IMR-90 (cell line): ENCODE data around the gene ZBP1. TPM values are rescaled to one million over a fixed set of nuclear protein-coding genes. Genes with fewer than 3 reads are reported as not detected.

Experiments
- ATAC-seq: fragments of 200-7000 bp; cut with Tn5 transposase; 2 replicates; pipeline ENCODE4 v1.9.1; 2020; ENCODE audit warnings: low read depth, mild to moderate bottlenecking, moderate library complexity
- BruUV-seq: library from RNA; stranded (reverse); fragments of 400-500 nt; replicated peaks from 2 replicates; lab custom pipeline; 2021; lab: Mats Ljungman, UMichigan
- CTCF ChIA-PET: fragments of 300-600 bp; formaldehyde crosslinking; extraction: SDS; loops from one replicate; lab custom pipeline; 2021; ENCODE audit warnings: antibody characterized with exemption; lab: Yijun Ruan, JAX
- POLR2A ChIA-PET: fragments of 300-600 bp; sonication (Branson Sonifier 250); formaldehyde crosslinking; loops from one replicate; lab custom pipeline; 2022; ENCODE audit warnings: antibody characterized with exemption; ENCODE audit not compliant: unreplicated experiment; lab: Charles Lee
- DNase-seq: peaks from one replicate; pipeline ENCODE4 v3.0.0; 2013
- H2AFZ ChIP-seq: replicated peaks from 2 replicates; pipeline ENCODE3; 2013; ENCODE audit warnings: low read length, mild to moderate bottlenecking; ENCODE audit not compliant: poor library complexity
- H2AK5ac ChIP-seq: 2 replicates; pipeline ENCODE4 v1.6.1; 2013; ENCODE audit warnings: low read depth, low read length, inconsistent platforms
- H2AK9ac ChIP-seq: replicated peaks from 2 replicates; pipeline ENCODE3; 2013; ENCODE audit warnings: mild to moderate bottlenecking, low read depth, low read length, moderate library complexity; ENCODE audit not compliant: poor library complexity
- H2BK120ac ChIP-seq: 2 replicates; pipeline ENCODE4 v1.6.1; 2013; ENCODE audit warnings: low read depth, low read length, inconsistent platforms
- H2BK15ac ChIP-seq: 3 replicates; pipeline ENCODE4 v1.6.1; 2013; ENCODE audit warnings: low read depth, low read length, inconsistent platforms
- H2BK20ac ChIP-seq: 2 replicates; pipeline ENCODE4 v1.6.1; 2013; ENCODE audit warnings: low read depth, mild to moderate bottlenecking, inconsistent platforms, low read length, moderate library complexity
- H2BK5ac ChIP-seq: 2 replicates; pipeline ENCODE4 v1.6.1; 2013; ENCODE audit warnings: mild to moderate bottlenecking, low read depth, low read length, inconsistent platforms; ENCODE audit not compliant: poor library complexity, severe bottlenecking
- H3K14ac ChIP-seq: replicated peaks from 2 replicates; pipeline ENCODE4 v1.6.1; 2013; ENCODE audit warnings: low read depth, low read length, inconsistent platforms
- H3K18ac ChIP-seq: 2 replicates; pipeline ENCODE4 v1.6.1; 2013; ENCODE audit warnings: low read depth, low read length, control low read depth
- H3K23ac ChIP-seq: 2 replicates; pipeline ENCODE4 v1.6.1; 2013; ENCODE audit warnings: low read depth, low read length, inconsistent platforms
- H3K27ac ChIP-seq: 2 replicates; pipeline ENCODE4 v1.5.1; 2013; ENCODE audit warnings: mild to moderate bottlenecking, control low read depth, low read length; ENCODE audit not compliant: insufficient read depth
- H3K27me3 ChIP-seq: 2 replicates; pipeline ENCODE4 v1.6.1; 2013; ENCODE audit warnings: low read length; ENCODE audit not compliant: control insufficient read depth, insufficient read depth
- H3K36me3 ChIP-seq: 2 replicates; pipeline ENCODE4 v1.6.1; 2013; ENCODE audit warnings: low read length, mixed read lengths; ENCODE audit not compliant: control insufficient read depth, insufficient read depth
- H3K4ac ChIP-seq: 2 replicates; pipeline ENCODE4 v1.6.1; 2013; ENCODE audit warnings: low read depth, low read length, inconsistent platforms
- H3K4me1 ChIP-seq: 2 replicates; pipeline ENCODE4 v1.6.1; 2013; ENCODE audit warnings: low read length, mixed read lengths; ENCODE audit not compliant: control insufficient read depth, insufficient read depth
- H3K4me2 ChIP-seq: 2 replicates; pipeline ENCODE4 v1.6.1; 2013; ENCODE audit warnings: low read depth, mild to moderate bottlenecking, control low read depth, low read length, moderate library complexity
- H3K4me3 ChIP-seq: 2 replicates; pipeline ENCODE4 v1.5.1; 2013; ENCODE audit warnings: low read depth, mild to moderate bottlenecking, control low read depth, low read length, moderate library complexity; ENCODE audit not compliant: insufficient read depth
- H3K56ac ChIP-seq: 2 replicates; pipeline ENCODE4 v1.6.1; 2013; ENCODE audit warnings: low read length, inconsistent platforms; ENCODE audit not compliant: insufficient read depth; ENCODE audit errors: extremely low read depth
- H3K79me1 ChIP-seq, 2 experiments: 2 replicates each; pipeline ENCODE4 v1.6.1; 2013; ENCODE audit warnings: low read length in 2 of 2, inconsistent platforms in 1 of 2, low read depth in 1 of 2
- H3K9ac ChIP-seq: 2 replicates; pipeline ENCODE4 v1.6.1; 2013; ENCODE audit warnings: low read depth, low read length, control low read depth
- H3K9me1 ChIP-seq: 2 replicates; pipeline ENCODE4 v1.6.1; 2013; ENCODE audit warnings: low read length, inconsistent platforms; ENCODE audit not compliant: insufficient read depth
- H3K9me3 ChIP-seq: 2 replicates; pipeline ENCODE4 v1.6.1; 2013; ENCODE audit warnings: low read length; ENCODE audit not compliant: control insufficient read depth, insufficient read depth
- H4K20me1 ChIP-seq: 2 replicates; pipeline ENCODE4 v1.6.1; 2013; ENCODE audit warnings: low read length, inconsistent platforms; ENCODE audit not compliant: insufficient read depth
- H4K5ac ChIP-seq: 2 replicates; pipeline ENCODE4 v1.6.1; 2013; ENCODE audit warnings: mild to moderate bottlenecking, low read depth, low read length, control low read depth
- H4K8ac ChIP-seq, 2 experiments: 2 replicates each; pipeline ENCODE4 v1.6.1; 2013; ENCODE audit warnings: low read depth in 2 of 2, low read length in 2 of 2, control low read depth in 1 of 2, inconsistent platforms in 1 of 2
- H4K91ac ChIP-seq: 2 replicates; pipeline ENCODE4 v1.6.1; 2013; ENCODE audit warnings: low read depth, low read length, inconsistent platforms; ENCODE audit not compliant: insufficient read depth
- BHLHE40 ChIP-seq: fragments of 150-350 bp; IDR thresholded peaks from 2 replicates; pipeline ENCODE4 v1.6.1; 2016; ENCODE audit warnings: mild to moderate bottlenecking, low read depth, low read length
- CEBPB ChIP-seq: IDR thresholded peaks from 2 replicates; pipeline ENCODE4 v1.6.1; 2012; ENCODE audit warnings: low read depth, low read length, improper control_type of control experiment
- CHD1 ChIP-seq: IDR thresholded peaks from 2 replicates; pipeline ENCODE4 v1.6.1; 2012; ENCODE audit warnings: low read depth, low read length, improper control_type of control experiment
- CTCF ChIP-seq: conservative IDR thresholded peaks from 2 replicates; pipeline ENCODE4 v1.5.1; 2012; ENCODE audit warnings: mild to moderate bottlenecking, low read depth, low read length, improper control_type of control experiment
- ELK1 ChIP-seq: fragments of 150-350 bp; IDR thresholded peaks from 2 replicates; pipeline ENCODE4 v1.6.1; 2016; ENCODE audit warnings: low read depth, mild to moderate bottlenecking, low read length, moderate library complexity, borderline replicate concordance
- FOS ChIP-seq: fragments of 150-350 bp; IDR thresholded peaks from 2 replicates; pipeline ENCODE4 v1.6.1; 2016; ENCODE audit warnings: low read depth, low read length
- MAFK ChIP-seq: IDR thresholded peaks from 2 replicates; pipeline ENCODE4 v1.6.1; 2012; ENCODE audit warnings: low read depth, low read length, improper control_type of control experiment
- MAZ ChIP-seq: IDR thresholded peaks from 2 replicates; pipeline ENCODE4 v1.6.1; 2012; ENCODE audit warnings: low read depth, mild to moderate bottlenecking, low read length, improper control_type of control experiment, moderate library complexity, borderline replicate concordance
- MXI1 ChIP-seq: IDR thresholded peaks from 2 replicates; pipeline ENCODE4 v1.6.1; 2012; ENCODE audit warnings: low read depth, mild to moderate bottlenecking, low read length, moderate library complexity, borderline replicate concordance
- NFE2L2 ChIP-seq: fragments of 150-350 bp; IDR thresholded peaks from 2 replicates; pipeline ENCODE4 v1.6.1; 2016; ENCODE audit warnings: low read depth, mild to moderate bottlenecking, low read length
- POLR2A ChIP-seq: IDR thresholded peaks from 2 replicates; pipeline ENCODE4 v1.6.1; 2012; ENCODE audit warnings: mild to moderate bottlenecking, low read depth, low read length
- RAD21 ChIP-seq: IDR thresholded peaks from 2 replicates; pipeline ENCODE4 v1.6.1; 2012; ENCODE audit warnings: low read length, improper control_type of control experiment
- RCOR1 ChIP-seq: IDR thresholded peaks from 2 replicates; pipeline ENCODE4 v1.6.1; 2012; ENCODE audit warnings: mild to moderate bottlenecking, low read length, improper control_type of control experiment; ENCODE audit not compliant: insufficient replicate concordance
- RFX5 ChIP-seq: IDR thresholded peaks from 2 replicates; pipeline ENCODE4 v1.8.0; 2012; ENCODE audit warnings: low read depth, mild to moderate bottlenecking, low read length, moderate library complexity
- SMC3 ChIP-seq: fragments of 150-350 bp; IDR thresholded peaks from 2 replicates; pipeline ENCODE4 v1.6.1; 2016; ENCODE audit warnings: low read depth, mild to moderate bottlenecking, antibody characterized with exemption, low read length, moderate library complexity
- USF2 ChIP-seq: fragments of 150-350 bp; IDR thresholded peaks from 2 replicates; pipeline ENCODE4 v1.6.1; 2017; ENCODE audit warnings: mild to moderate bottlenecking, antibody characterized with exemption, low read length, low read depth
- WGBS, 2 experiments: methylation state at CpG; one replicate each; pipeline versions ENCODE4 v1.1.5 to v1.1.7; 2013; ENCODE audit warnings: missing lambda C conversion rate in 2 of 2; ENCODE audit not compliant: insufficient read length in 1 of 2; ENCODE audit errors: extremely low coverage in 2 of 2; 5-methylcytosine and 5-hydroxymethylcytosine counted together
- dilution Hi-C: fragments of 300-500 bp; cut with HindIII; formaldehyde crosslinking; loops from one replicate; pipeline ENCODE4 v1.14.3; 2018; ENCODE audit warnings: low sequenced_read_pairs; ENCODE audit not compliant: unreplicated experiment
- in situ Hi-C: fragments of 300-500 bp; cut with MboI; formaldehyde crosslinking; loops from 3 replicates; pipeline ENCODE4 v1.14.3; 2019; ENCODE audit warnings: low sequenced_read_pairs, inconsistent platforms, mixed read lengths
- intact Hi-C: fragments of 100-400 bp; cut with micrococcal nuclease; formaldehyde crosslinking; loops from 2 replicates; pipeline ENCODE4 v1.10.0; 2022
- polyA plus RNA-seq, 3 experiments: library from polyadenylated mRNA; depleted of rRNA; stranded (reverse); fragments of >200 nt; gene quantifications; 2 replicates each; pipeline ENCODE4 v1.2.3, GENCODE V29; 2012; ENCODE audit warnings: low replicate concordance in 1 of 3
- total RNA-seq: library from RNA; depleted of rRNA; stranded (reverse); fragments of >200 nt; gene quantifications from 2 replicates; pipeline ENCODE4 v1.2.3, GENCODE V29; 2012

Gene ZBP1
- total and polyA plus RNA-seq, 2 of the 4 experiments (the other 2 are of a cell fraction), result not detected

GRCh38 chr20:57605045-57605444, 15.2 kb downstream of the ZBP1 start:
- no peak overlapping the region for H2AK9ac ChIP-seq
- H3K79me1 ChIP-seq, result no peaks in the 10 kb centered on the region
- H3K23ac ChIP-seq, result no peak overlapping the region
- intact Hi-C loops, result no loop called here
- H3K27me3 ChIP-seq, result peaks cover 6% of the 10 kb centered on the region
- no peak overlapping the region for H4K5ac ChIP-seq
- CTCF ChIA-PET, result no interaction called here
- H3K4me1 ChIP-seq, result no peaks in the 10 kb centered on the region
- no peak overlapping the region for H4K91ac ChIP-seq
- no peak overlapping the region for H3K4me3 ChIP-seq
- H2AFZ ChIP-seq, result no peak overlapping the region
- dilution Hi-C loops, result no loop called here
- H2AK5ac ChIP-seq, result no peak overlapping the region
- no peak for DNase-seq
- no peak overlapping the region for H2BK20ac ChIP-seq
- no peak for ATAC-seq
- no peak overlapping the region for H4K8ac ChIP-seq
- POLR2A ChIA-PET, result no interaction called here
- no CpG with 5 or more reads among the region's 5 CpGs for WGBS, 2 experiments
- H3K9ac ChIP-seq, result no peak overlapping the region
- no peaks in the 10 kb centered on the region for H3K36me3 ChIP-seq
- H4K20me1 ChIP-seq, result no peaks in the 10 kb centered on the region
- H2BK5ac ChIP-seq, result no peak overlapping the region
- H3K4me2 ChIP-seq, result no peak overlapping the region
- no TSS peak for BruUV-seq
- no peak overlapping the region for H3K14ac ChIP-seq
- no peaks in the 10 kb centered on the region for H3K9me1 ChIP-seq
- H3K4ac ChIP-seq, result no peak overlapping the region
- H3K27ac ChIP-seq, result no peak overlapping the region
- H2BK15ac ChIP-seq, result no peak overlapping the region
- no peak overlapping the region for H3K18ac ChIP-seq
- no peaks in the 10 kb centered on the region for H3K9me3 ChIP-seq
- H3K56ac ChIP-seq, result no peak overlapping the region
- in situ Hi-C loops, result loop anchor here (10.0 kb wide), 1 partner anchor 580 kb away; no protein-coding TSS in a partner anchor
- no peak overlapping the region for H2BK120ac ChIP-seq
- TF ChIP-seq ELK1, result no peak
- TF ChIP-seq RCOR1, result no peak
- no peak for TF ChIP-seq FOS
- TF ChIP-seq POLR2A, result no peak
- no peak for TF ChIP-seq MAZ
- TF ChIP-seq USF2, result no peak
- no peak for TF ChIP-seq RFX5
- no peak for TF ChIP-seq CHD1
- TF ChIP-seq MXI1, result no peak
- no peak for TF ChIP-seq SMC3
- TF ChIP-seq MAFK, result no peak
- TF ChIP-seq RAD21, result no peak
- TF ChIP-seq CTCF, result no peak
- TF ChIP-seq NFE2L2, result no peak
- TF ChIP-seq BHLHE40, result no peak
- no peak for TF ChIP-seq CEBPB
